ENCODE results near the gene CGB1. TPM values are rescaled to one million over a fixed set of nuclear protein-coding genes. Genes with fewer than 3 reads are reported as not detected.

CGB1 gene
- total and polyA plus RNA-seq, 4 donors = not detected

GRCh38 chr19:49061445-49061844, 24.8 kb upstream of the CGB1 start:
- H3K4me3 ChIP-seq (ENCODE audit: low read depth in 1 of 3, low read length in 3 of 3) = no peak overlapping the region
- peaks cover 0 to 16% (median 9%) of the 10 kb centered on the region in 4 donors for H3K4me1 ChIP-seq (ENCODE audit: control insufficient read depth in 4 of 4, insufficient read depth in 4 of 4, low read length in 3 of 4)
- no peak overlapping the region for H3K9ac ChIP-seq (ENCODE audit: low read depth in 1 of 2, low read length in 2 of 2)
- H3K27ac ChIP-seq (ENCODE audit: low read depth in 1 of 2, low read length in 2 of 2) = no peak overlapping the region
- WGBS = 70% methylated on average over 25 of the region's 25 CpGs
- DNase-seq (ENCODE audit: low spot score) = no peak
- H3K27me3 ChIP-seq (ENCODE audit: control insufficient read depth in 4 of 4, insufficient read depth in 4 of 4, low read length in 3 of 4) = no peaks in the 10 kb centered on the region
- no peaks in the 10 kb centered on the region for H3K36me3 ChIP-seq (ENCODE audit: control insufficient read depth in 4 of 4, insufficient read depth in 3 of 4, low read depth in 1 of 4, low read length in 3 of 4)
- TF ChIP-seq FOXA1 (IDR thresholded peaks at IDR 0.05) = no peak
- no peak for TF ChIP-seq YY1 (IDR thresholded peaks at IDR 0.05)
- no peak for TF ChIP-seq GABPA (IDR thresholded peaks at IDR 0.05 in 1 of 2, conservative IDR thresholded peaks at IDR 0.05 in 1 of 2)
- no peak for TF ChIP-seq ZBTB33 (IDR thresholded peaks at IDR 0.05)
- no peak for TF ChIP-seq HNF4G (IDR thresholded peaks at IDR 0.05)
- TF ChIP-seq CTCF (IDR thresholded peaks at IDR 0.05; ENCODE audit: low read depth, low read length, missing input control) = no peak
- no peak for TF ChIP-seq EGR1 (IDR thresholded peaks at IDR 0.05; ENCODE audit: low read depth in 2 of 2)
- no peak for TF ChIP-seq JUND (IDR thresholded peaks at IDR 0.05)
- TF ChIP-seq FOXA2 (IDR thresholded peaks at IDR 0.05) = no peak
- no peak for TF ChIP-seq HNF4A (conservative IDR thresholded peaks at IDR 0.05)
- no peak for TF ChIP-seq NR2F2 (IDR thresholded peaks at IDR 0.05)
- TF ChIP-seq RAD21 (IDR thresholded peaks at IDR 0.05) = no peak
- no peak for TF ChIP-seq MAX (IDR thresholded peaks at IDR 0.05)
- H3K9me3 ChIP-seq (ENCODE audit: control insufficient read depth in 4 of 4, low read length in 3 of 4) = no peaks in the 10 kb centered on the region

- no peaks in the 10 kb centered on the region for H3K27me3 ChIP-seq (ENCODE audit: control insufficient read depth in 4 of 4, insufficient read depth in 4 of 4, low read length in 3 of 4)
- H3K4me1 ChIP-seq (ENCODE audit: control insufficient read depth in 4 of 4, insufficient read depth in 4 of 4, low read length in 3 of 4) = peaks cover 0 to 21% (median 12%) of the 10 kb centered on the region in 4 donors
- DNase-seq (ENCODE audit: low spot score) = no peak
- no peak overlapping the region for H3K27ac ChIP-seq (ENCODE audit: low read depth in 1 of 2, low read length in 2 of 2)
- H3K9ac ChIP-seq (ENCODE audit: low read depth in 1 of 2, low read length in 2 of 2) = no peak overlapping the region
- H3K9me3 ChIP-seq (ENCODE audit: control insufficient read depth in 4 of 4, low read length in 3 of 4) = no peaks in the 10 kb centered on the region
- 96% methylated on average over 2 of the region's 2 CpGs for WGBS
- TF ChIP-seq JUND (IDR thresholded peaks at IDR 0.05) (no peak), EGR1 (IDR thresholded peaks at IDR 0.05; ENCODE audit: low read depth in 2 of 2) (no peak), SP1 (IDR thresholded peaks at IDR 0.05) (no peak), ZBTB33 (IDR thresholded peaks at IDR 0.05) (no peak), FOXA1 (IDR thresholded peaks at IDR 0.05) (no peak), RAD21 (IDR thresholded peaks at IDR 0.05) (no peak), REST (IDR thresholded peaks at IDR 0.05) (no peak), HNF4A (conservative IDR thresholded peaks at IDR 0.05) (no peak)
- H3K36me3 ChIP-seq (ENCODE audit: control insufficient read depth in 4 of 4, insufficient read depth in 3 of 4, low read depth in 1 of 4, low read length in 3 of 4) = no peaks in the 10 kb centered on the region
- no peak overlapping the region for H3K4me3 ChIP-seq (ENCODE audit: low read depth in 1 of 3, low read length in 3 of 3)
These were observed 24.3 kb upstream of the CGB1 start for GRCh38 chr19:49061000-49061399.
